GM21717 (cell line): ENCODE measurements around the gene RAPGEF5.

Source experiments
- ATAC-seq: cut with Tn5 transposase; IDR thresholded peaks from one replicate; pipeline ENCODE4 v1.9.1; 2021; ENCODE audit warnings: mild to moderate bottlenecking, moderate library complexity; ENCODE audit not compliant: unreplicated experiment

The RAPGEF5 gene

GRCh38 chr7:22129166-22129565, 227.8 kb downstream of the RAPGEF5 start:
- ATAC-seq, result no peak

- ATAC-seq, result no peak
Measured at GRCh38 chr7:22128528-22128920, 228.4 kb downstream of the RAPGEF5 start.

- ATAC-seq, result no peak
Measured at GRCh38 chr7:22127835-22128527, 229.0 kb downstream of the RAPGEF5 start.

GRCh38 chr7:22125436-22125835, 231.5 kb downstream of the RAPGEF5 start:
- no peak for ATAC-seq

GRCh38 chr7:22124941-22125340, 232.0 kb downstream of the RAPGEF5 start:
- no peak for ATAC-seq

GRCh38 chr7:22123139-22123538, 233.8 kb downstream of the RAPGEF5 start:
- no peak for ATAC-seq

- no peak for ATAC-seq
Measured at GRCh38 chr7:22121702-22122474, 235.1 kb downstream of the RAPGEF5 start.

- no peak for ATAC-seq
Measured at GRCh38 chr7:22120391-22121053, 236.4 kb downstream of the RAPGEF5 start.

- ATAC-seq, result no peak
Measured at GRCh38 chr7:22117222-22117621, 239.7 kb downstream of the RAPGEF5 start.

- no peak for ATAC-seq
Measured at GRCh38 chr7:22116451-22117030, 240.4 kb downstream of the RAPGEF5 start.

- no peak for ATAC-seq
Measured at GRCh38 chr7:22115689-22116088, 241.3 kb downstream of the RAPGEF5 start.

- no peak for ATAC-seq
Measured at GRCh38 chr7:22114440-22114981, 242.4 kb downstream of the RAPGEF5 start.

- no peak for ATAC-seq
Measured at GRCh38 chr7:22113041-22113440, 243.9 kb downstream of the RAPGEF5 start.

- ATAC-seq, result no peak
Measured at GRCh38 chr7:22111661-22112060, 245.3 kb downstream of the RAPGEF5 start.

- ATAC-seq, result no peak
Measured at GRCh38 chr7:22110881-22111280, 246.1 kb downstream of the RAPGEF5 start.

GRCh38 chr7:22110227-22110839, 246.6 kb downstream of the RAPGEF5 start:
- no peak for ATAC-seq

GRCh38 chr7:22109761-22110160, 247.2 kb downstream of the RAPGEF5 start:
- ATAC-seq, result no peak

GRCh38 chr7:22108151-22108845, 248.7 kb downstream of the RAPGEF5 start:
- ATAC-seq, result no peak

GRCh38 chr7:22105550-22105949, 251.4 kb downstream of the RAPGEF5 start:
- ATAC-seq, result no peak
